ENCODE measurements around the gene AGPAT4.
"Not testable (repeated sequence)": the region's sequence is repeated elsewhere in the genome, so short reads cannot be mapped to it uniquely, and the experiment has no call there.

AGPAT4 gene

DNA sequence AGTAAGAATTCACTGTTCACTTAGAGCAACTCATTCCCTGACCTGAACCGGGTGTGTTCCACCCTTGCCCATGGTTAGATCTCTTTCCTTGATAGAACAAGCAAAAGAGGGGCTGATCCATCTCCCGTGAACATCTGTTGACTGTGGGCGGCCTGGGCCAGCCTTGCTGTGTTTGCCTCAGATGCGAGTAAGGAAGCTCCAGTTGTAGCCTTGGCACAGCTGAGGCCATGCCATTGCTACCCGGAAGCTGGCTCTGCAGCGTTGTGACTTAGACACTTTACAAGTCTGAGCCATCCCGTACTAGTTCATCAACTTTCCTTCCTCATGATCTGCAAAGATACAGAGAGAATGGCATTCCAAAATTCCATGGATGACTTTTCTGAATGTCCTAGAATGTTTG is 143.3 kb downstream of the AGPAT4 start:
- H3K36me3 ChIP-seq = peaks cover 24 to 48% (median 27%) of the 10 kb centered on the region in 3 donors
- no peak overlapping the region for H3K27ac ChIP-seq
- H3K9me3 ChIP-seq = no peaks in the 10 kb centered on the region

GRCh38 chr6:161128680-161129196 is 145.1 kb downstream of the AGPAT4 start:
- Histone ChIP-seq H3K9me3 (peaks cover 0 to 5% (median 0%) of the 10 kb centered on the region in 3 donors), H3K4me1 (no peaks in the 10 kb centered on the region), H3K36me3 (peaks cover 35 to 42% (median 39%) of the 10 kb centered on the region in 3 donors), H3K27me3 (no peaks in the 10 kb centered on the region), H3K27ac (no peak overlapping the region), H3K4me3 (no peak overlapping the region)
- TF ChIP-seq, protein P1, sequence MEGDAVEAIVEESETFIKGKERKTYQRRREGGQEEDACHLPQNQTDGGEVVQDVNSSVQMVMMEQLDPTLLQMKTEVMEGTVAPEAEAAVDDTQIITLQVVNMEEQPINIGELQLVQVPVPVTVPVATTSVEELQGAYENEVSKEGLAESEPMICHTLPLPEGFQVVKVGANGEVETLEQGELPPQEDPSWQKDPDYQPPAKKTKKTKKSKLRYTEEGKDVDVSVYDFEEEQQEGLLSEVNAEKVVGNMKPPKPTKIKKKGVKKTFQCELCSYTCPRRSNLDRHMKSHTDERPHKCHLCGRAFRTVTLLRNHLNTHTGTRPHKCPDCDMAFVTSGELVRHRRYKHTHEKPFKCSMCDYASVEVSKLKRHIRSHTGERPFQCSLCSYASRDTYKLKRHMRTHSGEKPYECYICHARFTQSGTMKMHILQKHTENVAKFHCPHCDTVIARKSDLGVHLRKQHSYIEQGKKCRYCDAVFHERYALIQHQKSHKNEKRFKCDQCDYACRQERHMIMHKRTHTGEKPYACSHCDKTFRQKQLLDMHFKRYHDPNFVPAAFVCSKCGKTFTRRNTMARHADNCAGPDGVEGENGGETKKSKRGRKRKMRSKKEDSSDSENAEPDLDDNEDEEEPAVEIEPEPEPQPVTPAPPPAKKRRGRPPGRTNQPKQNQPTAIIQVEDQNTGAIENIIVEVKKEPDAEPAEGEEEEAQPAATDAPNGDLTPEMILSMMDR (IDR thresholded peaks at IDR 0.05) = no peak
- intact Hi-C loops (cut with DNase I; ENCODE audit: low total_unique reads) = no loop called here
- no peak for DNase-seq

More for the DNA sequence above, 143.3 kb downstream of the AGPAT4 start:
- H3K27me3 ChIP-seq = no peaks in the 10 kb centered on the region
- no peaks in the 10 kb centered on the region for H3K4me1 ChIP-seq
- TF ChIP-seq, protein P1 (IDR thresholded peaks at IDR 0.05) = no peak
- intact Hi-C loops (cut with DNase I; ENCODE audit: low total_unique reads) = no loop called here
- no peak for DNase-seq
- H3K4me3 ChIP-seq = no peak overlapping the region

- TF ChIP-seq, protein P1 (IDR thresholded peaks at IDR 0.05) = no peak
- peaks cover 35 to 47% (median 39%) of the 10 kb centered on the region in 3 donors for H3K36me3 ChIP-seq
These were observed 145.6 kb downstream of the AGPAT4 start for GRCh38 chr6:161128230-161128629.

GRCh38 chr6:161127071-161127740 is 146.7 kb downstream of the AGPAT4 start:
- intact Hi-C loops (cut with DNase I; ENCODE audit: low total_unique reads) = no loop called here
- no peak overlapping the region for H3K27ac ChIP-seq
- H3K4me1 ChIP-seq = no peaks in the 10 kb centered on the region
- peaks cover 39 to 56% (median 40%) of the 10 kb centered on the region in 3 donors for H3K36me3 ChIP-seq
- no peak for DNase-seq
- no peak overlapping the region for H3K4me3 ChIP-seq
- H3K27me3 ChIP-seq = no peaks in the 10 kb centered on the region
- peaks cover 0 to 17% (median 3%) of the 10 kb centered on the region in 3 donors for H3K9me3 ChIP-seq
- TF ChIP-seq, protein P1 (IDR thresholded peaks at IDR 0.05) = no peak

More at GRCh38 chr6:161128230-161128629, 145.6 kb downstream of the AGPAT4 start:
- intact Hi-C loops (cut with DNase I; ENCODE audit: low total_unique reads) = no loop called here
- Histone ChIP-seq H3K4me3 (no peak overlapping the region), H3K27me3 (no peaks in the 10 kb centered on the region), H3K4me1 (no peaks in the 10 kb centered on the region), H3K27ac (no peak overlapping the region), H3K9me3 (peaks cover 0 to 10% (median under 1%) of the 10 kb centered on the region in 3 donors)
- DNase-seq = no peak

DNA sequence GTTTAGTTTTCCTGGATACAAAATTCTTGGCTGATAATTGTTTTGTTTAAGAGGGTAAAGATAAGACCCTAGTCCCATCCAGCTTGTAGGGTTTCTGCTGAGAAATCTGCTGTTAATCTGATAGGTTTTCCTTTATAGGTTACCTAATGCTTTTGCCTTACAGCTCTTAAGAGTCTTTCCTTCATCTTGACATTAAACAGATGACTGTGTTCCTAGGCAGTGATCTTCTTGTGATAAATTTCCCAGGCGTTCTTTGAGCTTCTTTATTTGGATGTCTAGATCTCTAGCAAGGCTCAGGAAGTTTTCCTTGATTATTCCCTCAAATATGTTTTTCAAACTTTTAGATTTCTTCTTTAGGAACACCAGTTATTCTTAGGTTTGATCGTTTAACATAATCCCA is 148.3 kb downstream of the AGPAT4 start:
- H3K4me3 ChIP-seq = no peak overlapping the region
- intact Hi-C loops (cut with DNase I; ENCODE audit: low total_unique reads) = no loop called here
- peaks cover 0 to 22% (median 3%) of the 10 kb centered on the region in 3 donors for H3K9me3 ChIP-seq

DNA sequence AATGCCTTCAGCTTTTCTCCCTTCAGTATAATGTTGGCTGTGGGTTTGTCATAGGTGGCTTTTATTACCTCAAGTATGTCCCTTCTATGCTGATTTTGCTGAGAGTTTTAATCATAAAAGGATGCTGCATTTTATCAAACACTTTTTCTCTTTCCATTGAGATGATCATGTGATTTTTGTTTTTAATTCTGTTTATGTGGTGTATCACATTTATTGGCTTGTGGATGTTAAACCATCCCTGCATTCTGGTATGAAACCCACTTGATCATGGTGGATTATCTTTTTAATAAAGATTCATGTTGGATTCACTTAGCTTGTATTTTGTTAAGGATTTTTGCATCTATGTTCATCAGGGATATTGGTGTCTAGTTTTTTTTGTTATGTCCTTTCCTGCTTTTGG is 150.5 kb downstream of the AGPAT4 start:
- H3K27ac ChIP-seq; intact Hi-C loops (cut with DNase I; ENCODE audit: low total_unique reads); H3K4me1 ChIP-seq; H3K4me3 ChIP-seq; H3K27me3 ChIP-seq; DNase-seq: not testable (repeated sequence)
- Histone ChIP-seq H3K36me3 (peaks cover 48 to 83% (median 64%) of the 10 kb centered on the region in 3 donors), H3K9me3 (peaks cover 0 to 22% (median 3%) of the 10 kb centered on the region in 3 donors)

More for the DNA sequence above, 148.3 kb downstream of the AGPAT4 start:
- H3K27ac ChIP-seq = no peak overlapping the region
- no peaks in the 10 kb centered on the region for H3K4me1 ChIP-seq
- DNase-seq = no peak
- H3K27me3 ChIP-seq = no peaks in the 10 kb centered on the region
- peaks cover 42 to 72% (median 52%) of the 10 kb centered on the region in 3 donors for H3K36me3 ChIP-seq
- TF ChIP-seq, protein P1 (IDR thresholded peaks at IDR 0.05) = no peak

All from tibial artery (tissue), 4 donors.